HG02884 (cell line): ENCODE results near the gene OR52A1.

Experiments
- ATAC-seq: cut with Tn5 transposase; IDR thresholded peaks from one replicate; pipeline ENCODE4 v1.9.1; 2021; ENCODE audit warnings: mild to moderate bottlenecking, moderate library complexity; ENCODE audit not compliant: unreplicated experiment

Gene OR52A1

DNA sequence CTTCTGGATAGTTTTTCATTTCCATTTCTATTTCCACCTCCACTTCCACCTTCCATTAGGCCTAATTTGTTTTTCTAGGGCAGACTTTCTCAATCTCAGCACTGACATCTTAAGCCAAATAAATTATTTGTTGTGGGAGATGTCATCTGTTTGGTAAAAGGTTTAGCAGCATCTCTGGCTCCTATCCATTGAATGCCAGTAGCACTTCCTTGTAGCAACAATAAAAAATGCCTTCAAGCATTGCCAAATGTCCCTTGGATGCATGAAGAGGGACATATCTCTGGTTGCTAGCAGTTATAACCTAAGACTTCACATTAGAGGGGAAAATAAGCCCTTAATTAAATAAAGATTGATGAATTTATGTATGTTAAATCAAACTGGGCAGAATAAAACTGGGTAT, 18.3 kb downstream of the OR52A1 start:
- ATAC-seq, result no peak

DNA sequence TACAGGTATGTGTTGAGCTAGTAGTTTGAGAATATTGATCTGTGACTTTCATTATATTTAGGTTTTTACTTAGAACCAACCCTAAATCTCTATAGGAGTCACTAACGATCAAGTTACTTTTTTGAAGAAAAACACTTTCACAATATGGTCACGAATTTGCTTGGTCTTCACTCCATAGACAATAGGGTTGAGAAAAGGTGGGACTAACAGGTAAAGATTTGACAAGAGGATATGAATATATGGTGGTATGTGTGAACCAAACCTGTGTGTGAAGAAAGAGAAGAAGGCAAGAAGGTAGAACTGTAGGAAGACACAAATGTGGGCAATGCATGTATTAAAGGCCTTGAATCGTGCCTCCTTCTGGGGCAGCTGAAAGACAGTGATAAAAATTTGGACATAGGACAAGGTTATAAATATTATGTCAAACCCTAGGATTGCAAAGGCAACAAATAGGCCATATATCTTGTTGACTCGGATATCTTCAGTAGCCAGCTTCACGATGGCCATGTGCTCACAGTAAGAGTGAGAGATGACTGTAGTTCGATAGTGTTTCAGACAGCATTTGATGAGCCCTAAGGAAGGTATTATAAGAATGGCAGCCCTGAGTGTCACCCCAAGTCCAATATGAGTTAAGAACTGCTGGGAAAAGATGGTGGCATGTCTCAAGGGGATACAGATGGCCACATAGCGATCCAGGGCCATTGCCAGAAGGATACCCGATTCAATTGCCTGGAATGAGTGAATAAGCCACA, 22.8 kb downstream of the OR52A1 start:
- ATAC-seq, result no peak

DNA sequence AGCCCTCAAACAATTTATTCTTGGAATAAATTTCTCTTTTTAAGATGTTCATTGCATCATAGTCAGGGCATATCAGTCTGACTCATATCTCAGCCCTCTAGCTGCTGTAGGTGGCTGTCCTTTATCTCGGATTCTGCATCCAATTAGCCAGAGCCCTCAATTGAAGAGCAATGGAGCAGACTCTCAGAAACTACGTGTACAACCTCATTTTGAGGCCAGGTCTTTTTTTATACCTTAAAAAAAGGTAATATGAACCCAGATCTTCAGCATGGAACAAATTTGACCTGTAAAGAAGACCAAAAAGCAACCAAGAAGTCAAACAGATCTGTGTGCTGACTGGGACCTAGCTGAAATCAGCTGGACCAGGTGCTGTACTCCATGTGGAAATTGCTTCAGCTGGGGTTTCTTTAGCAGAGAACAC, 25.1 kb downstream of the OR52A1 start:
- no peak for ATAC-seq

DNA sequence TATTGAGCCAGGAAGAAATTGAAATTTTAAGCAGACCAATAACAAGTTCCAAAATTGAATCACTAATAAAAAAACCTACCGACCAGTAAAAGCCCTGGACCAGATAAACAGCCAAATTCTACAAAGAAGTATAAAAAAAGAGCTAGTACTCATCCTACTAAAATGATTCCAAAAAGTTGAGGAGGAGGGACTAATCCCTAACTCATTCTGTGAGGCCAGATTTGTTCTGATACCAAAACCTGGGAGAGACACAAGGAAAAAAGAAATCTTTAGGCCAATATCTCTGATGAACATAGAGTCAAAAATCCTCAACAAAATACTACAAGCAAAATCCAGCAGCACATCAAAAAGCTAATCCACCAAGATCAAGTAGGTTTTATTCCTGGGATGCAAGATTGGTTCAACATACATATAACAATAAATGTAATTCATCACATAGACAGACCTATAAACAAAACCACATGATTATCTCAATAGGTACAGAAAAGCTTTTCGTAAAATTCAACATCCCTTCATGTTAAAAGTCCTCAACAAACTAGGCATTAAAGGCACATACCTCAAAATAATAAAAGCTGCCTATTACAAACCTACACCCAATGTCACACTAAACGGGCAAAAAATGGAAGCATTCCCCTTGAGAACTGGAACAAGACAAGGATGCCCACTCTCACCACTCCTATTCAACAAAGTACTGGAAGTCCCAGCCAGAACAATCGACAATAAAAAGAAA, 29.5 kb downstream of the OR52A1 start:
- ATAC-seq, result no peak

DNA sequence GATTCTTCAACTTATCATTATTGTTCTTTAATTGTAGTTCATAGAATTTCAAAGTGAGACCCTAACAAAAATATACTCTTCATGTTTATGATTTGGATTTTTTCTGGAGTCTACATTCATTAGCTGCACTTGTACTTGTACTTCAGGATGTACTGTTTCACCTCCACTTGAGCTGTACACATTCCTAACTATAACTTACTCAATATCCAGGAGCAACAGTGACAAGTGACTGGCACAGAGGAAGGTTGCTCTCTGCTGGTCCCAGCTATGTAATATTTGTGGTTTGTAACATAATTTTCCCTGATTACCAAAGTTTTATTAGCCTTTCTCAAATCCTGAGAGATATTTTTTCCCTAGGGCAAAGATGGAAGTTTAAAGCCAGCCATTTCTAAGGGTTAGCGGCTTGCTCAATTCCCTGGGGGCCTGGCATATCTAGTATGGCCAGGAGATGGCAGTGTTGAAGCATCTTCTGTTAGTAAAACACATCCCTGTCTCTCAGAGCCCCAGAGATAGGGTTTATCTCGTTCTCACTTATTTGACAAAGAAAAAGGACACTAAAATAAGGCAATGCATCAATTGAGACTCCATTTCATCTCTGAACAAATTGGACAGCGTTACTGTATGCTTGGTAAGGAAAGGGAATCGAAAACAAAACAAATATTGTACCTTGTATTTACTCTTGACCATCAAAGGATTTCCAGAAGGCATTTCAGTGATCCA, 30.6 kb downstream of the OR52A1 start:
- peak; percentile 95 for ATAC-seq

DNA sequence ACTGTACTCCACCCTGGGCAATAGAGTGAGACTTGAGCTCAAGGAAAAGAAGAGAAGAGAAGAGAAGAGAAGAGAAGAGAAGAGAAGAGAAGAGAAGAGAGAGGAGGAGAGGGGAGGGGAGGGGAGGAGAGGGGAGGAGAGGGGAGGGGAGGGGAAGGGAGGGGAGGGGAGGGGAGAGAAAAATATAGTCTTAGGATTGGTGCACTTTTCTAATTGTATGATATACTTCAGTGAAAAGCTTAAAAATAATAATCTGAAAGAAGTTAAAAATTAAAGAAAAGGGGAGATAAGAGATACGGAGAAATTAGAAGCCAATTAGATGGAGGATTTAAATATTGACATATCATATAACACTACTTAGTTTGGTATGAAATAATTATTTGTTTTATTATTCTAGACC, 35.7 kb downstream of the OR52A1 start:
- ATAC-seq, result no peak

DNA sequence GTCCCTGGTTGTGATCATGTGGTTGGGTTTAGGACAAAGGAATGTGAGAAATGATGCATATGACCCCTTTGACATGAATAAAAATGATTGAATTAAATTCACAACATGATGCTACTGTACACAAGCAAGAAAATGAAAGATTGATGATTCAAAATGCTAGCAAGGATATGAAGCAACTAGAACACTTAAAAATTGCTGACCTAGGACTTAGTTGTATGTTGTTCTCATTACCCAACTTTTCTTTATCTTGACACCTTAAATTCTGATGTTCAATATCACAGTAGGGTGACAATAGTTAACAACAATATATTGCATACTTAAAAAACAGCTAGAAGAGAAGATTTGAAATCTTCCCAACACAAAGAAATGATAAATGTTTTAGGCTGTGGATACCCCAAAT, 37.0 kb downstream of the OR52A1 start:
- no peak for ATAC-seq

DNA sequence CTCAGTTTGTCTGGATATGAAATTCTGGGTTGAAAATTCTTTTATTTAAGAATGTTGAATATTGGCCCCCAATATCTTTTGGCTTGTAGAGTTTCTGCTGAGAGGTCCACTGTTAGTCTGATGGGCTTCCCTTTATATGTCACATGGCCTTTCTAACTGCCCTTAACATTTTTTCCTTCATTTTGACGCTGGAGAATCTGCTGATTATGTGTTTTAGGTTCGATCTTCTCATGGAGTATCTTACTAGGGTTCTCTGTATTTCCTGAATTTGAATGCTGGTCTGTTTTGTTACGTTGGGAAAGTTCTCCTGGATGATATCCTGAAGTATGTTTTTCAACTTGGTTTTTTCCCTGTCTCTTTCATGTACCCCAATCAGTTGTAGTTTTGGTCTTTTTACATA, 39.2 kb downstream of the OR52A1 start:
- ATAC-seq, result no peak

DNA sequence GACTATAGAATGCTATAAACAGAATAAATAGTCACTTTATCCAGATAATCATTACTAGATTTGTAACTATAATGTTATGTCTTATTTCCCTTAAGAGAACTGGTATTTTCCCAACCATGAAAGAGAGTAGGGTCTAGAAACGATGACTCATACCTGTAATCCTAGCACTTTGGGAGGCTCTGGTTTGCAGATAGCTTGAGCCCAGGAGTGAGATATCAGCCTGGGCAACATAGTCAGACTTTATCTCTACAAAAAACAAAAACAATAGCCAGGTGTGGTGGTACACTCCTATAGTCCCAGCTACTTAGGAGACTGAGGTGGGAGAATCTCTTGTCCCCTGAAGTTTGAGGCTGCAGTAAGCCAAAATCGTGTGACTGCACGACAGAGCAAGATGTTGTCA, 47.3 kb downstream of the OR52A1 start:
- no peak for ATAC-seq

DNA sequence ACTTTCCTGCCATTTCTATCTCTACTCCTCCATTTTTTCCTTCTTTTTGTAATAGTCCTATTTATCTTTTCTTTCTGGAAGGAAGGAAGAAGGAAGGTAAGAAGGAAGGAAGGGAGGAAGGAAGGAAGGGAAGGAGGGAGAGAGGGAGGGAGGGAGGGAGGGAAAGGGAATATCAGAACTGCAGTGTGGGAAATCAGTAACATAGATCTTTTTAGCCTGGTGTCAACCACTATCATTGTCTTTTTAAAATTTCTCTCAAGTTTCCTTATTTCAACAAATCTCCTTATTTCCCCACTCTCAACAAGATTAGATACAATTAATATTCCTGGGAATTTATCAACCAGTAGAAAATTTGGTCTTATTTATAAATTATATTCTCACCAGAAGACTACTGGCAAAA, 51.5 kb downstream of the OR52A1 start:
- no peak for ATAC-seq

DNA sequence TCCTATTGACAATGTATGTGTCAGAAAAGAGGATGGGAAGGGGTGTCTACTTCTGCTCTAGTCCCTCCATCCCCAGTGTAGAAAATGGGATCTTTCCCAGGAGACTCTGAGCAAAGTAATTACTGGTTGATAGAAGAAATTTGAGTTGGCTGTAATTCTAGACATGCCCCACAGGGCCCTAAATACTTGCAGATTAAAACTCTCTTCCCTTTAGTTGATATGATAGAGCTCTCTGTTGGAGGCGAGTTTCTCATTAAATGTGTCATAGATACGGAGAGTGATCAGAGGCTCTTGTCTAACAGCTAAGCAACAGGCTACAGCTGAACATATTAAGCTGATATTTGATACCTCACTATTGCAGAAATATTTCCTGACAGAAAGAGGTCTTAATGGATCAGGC, 52.3 kb downstream of the OR52A1 start:
- no peak for ATAC-seq

DNA sequence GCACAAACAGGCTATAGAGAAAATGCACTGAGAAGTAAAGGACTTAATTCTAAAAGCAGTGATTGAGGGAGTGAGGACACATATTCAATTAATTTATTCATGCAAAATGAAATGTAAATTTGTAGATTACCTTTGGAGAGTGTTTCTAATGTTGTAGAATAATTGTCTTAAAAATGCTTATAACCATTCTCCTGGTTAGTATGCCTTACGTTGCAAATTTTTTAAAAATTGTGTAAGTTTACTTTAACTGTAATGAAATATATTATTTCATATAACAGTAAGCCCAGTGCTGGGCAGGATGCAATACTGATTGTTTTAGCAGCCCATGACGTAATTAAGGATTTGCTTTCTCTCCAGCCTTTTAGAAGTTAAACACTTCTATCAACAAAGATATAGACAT, 58.5 kb downstream of the OR52A1 start:
- ATAC-seq, result no peak
